Activated CD4-positive, alpha-beta memory T cell treated with anti-CD3 and anti-CD28 coated beads, Interleukin-2, amount 10 ng/mL, durations not matched to agents 7 days and 5 days (primary cell): Measurements from ENCODE around the gene TSPAN9. TPM values are rescaled to one million over a fixed set of nuclear protein-coding genes. Genes with fewer than 3 reads are reported as not detected.

Experiments used
- CTCF ChIA-PET: fragments of 350-600 bp; sonication (Branson Sonifier 250); formaldehyde crosslinking; loops from one replicate; lab custom pipeline; 2021; ENCODE audit warnings: antibody characterized with exemption, inconsistent platforms; lab: Charles Lee
- POLR2A ChIA-PET: fragments of 350-600 bp; sonication (Branson Sonifier 250); formaldehyde crosslinking; loops from one replicate; lab custom pipeline; 2021; ENCODE audit warnings: antibody characterized with exemption; lab: Charles Lee
- DNase-seq: peaks from one replicate; pipeline ENCODE4 v3.0.0-alpha.2; 2020
- H3K27ac Mint-ChIP-seq: one replicate; pipeline ENCODE4 v1.8.0; 2021; ENCODE audit warnings: mild to moderate bottlenecking, mixed read lengths
- H3K27me3 Mint-ChIP-seq: one replicate; pipeline ENCODE4 v1.8.0; 2021; ENCODE audit warnings: mixed read lengths
- H3K36me3 Mint-ChIP-seq: one replicate; pipeline ENCODE4 v1.8.0; 2021; ENCODE audit warnings: low read depth, mixed read lengths
- H3K4me1 Mint-ChIP-seq: one replicate; pipeline ENCODE4 v1.8.0; 2021; ENCODE audit warnings: mixed read lengths
- H3K4me3 Mint-ChIP-seq: one replicate; pipeline ENCODE4 v1.8.0; 2021; ENCODE audit warnings: mild to moderate bottlenecking, mixed read lengths
- H3K9me3 Mint-ChIP-seq: one replicate; pipeline ENCODE4 v1.8.0; 2021; ENCODE audit warnings: mixed read lengths
- total RNA-seq, 2 experiments: library from RNA; stranded (reverse); gene quantifications; one replicate each; pipeline ENCODE4 v1.2.3, GENCODE V29; 2021

Gene TSPAN9
- total RNA-seq, 2 experiments from 2014 or later = 0.18 to 0.28 TPM

DNA sequence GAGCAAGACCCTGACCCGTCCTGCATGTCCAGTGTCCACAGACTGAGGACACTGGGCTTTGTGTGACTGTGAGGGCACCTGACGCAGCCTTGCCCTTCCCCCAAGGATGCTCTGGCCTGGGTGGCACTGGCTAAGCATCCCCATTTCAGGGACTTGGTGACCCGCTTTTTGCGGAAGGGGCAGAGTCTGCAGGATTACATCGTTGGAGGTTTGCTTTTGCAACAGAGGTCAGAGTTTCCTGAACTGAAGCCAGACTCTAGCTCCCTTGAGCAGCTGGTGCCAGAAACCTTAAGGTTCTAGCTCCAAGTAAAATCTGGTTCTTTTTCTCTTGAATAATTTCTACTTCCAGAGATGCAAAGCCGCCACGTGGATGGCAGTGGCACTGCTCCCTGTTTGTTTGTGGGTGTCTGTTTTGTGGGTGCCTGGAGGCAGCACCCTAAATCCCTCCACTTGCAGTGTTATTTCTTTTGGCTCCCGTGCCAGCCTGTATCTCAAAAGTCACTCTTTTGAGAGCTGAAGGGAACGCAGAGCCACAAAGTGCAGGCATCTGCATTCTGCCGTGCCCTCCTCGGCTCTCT, 184.7 kb downstream of the TSPAN9 start:
- H3K27me3 Mint-ChIP-seq = no peaks in the 10 kb centered on the region
- H3K36me3 Mint-ChIP-seq = no peaks in the 10 kb centered on the region
- no peaks in the 10 kb centered on the region for H3K9me3 Mint-ChIP-seq
- H3K4me1 Mint-ChIP-seq = no peaks in the 10 kb centered on the region
- DNase-seq = no peak
- POLR2A ChIA-PET = no interaction called here
- CTCF ChIA-PET = interaction anchor here (1.5 to 1.6 kb wide), 2 partner anchors 14 to 189 kb away, joined by 3 to 4 read pairs; no protein-coding TSS in a partner anchor
- no peak overlapping the region for H3K27ac Mint-ChIP-seq
- no peak overlapping the region for H3K4me3 Mint-ChIP-seq

DNA sequence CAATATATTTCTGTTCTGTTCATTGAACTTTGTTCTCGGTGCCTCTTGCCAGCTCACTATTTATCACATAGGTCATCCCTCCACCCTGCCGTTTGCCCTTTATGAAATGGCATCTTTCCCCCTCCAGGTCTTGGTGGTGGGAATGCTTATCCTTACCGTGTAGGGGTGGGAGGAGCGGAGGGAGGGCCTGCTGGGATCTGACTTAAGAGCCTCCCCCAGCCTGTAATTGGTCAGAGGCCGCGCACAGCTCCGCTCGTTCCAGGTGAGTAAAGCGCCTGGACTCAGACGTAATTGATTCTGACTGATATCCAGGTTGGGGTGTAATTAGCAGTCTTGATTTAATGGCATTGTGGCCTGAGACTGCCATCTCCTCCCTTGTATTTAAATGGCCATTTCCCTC, 185.3 kb downstream of the TSPAN9 start:
- Mint-ChIP-seq H3K36me3 (no peaks in the 10 kb centered on the region), H3K9me3 (no peaks in the 10 kb centered on the region), H3K4me3 (no peak overlapping the region), H3K27me3 (no peaks in the 10 kb centered on the region), H3K4me1 (no peaks in the 10 kb centered on the region), H3K27ac (no peak overlapping the region)
- POLR2A ChIA-PET = no interaction called here
- CTCF ChIA-PET = interaction anchor here (1.5 to 1.6 kb wide), 2 partner anchors 13 to 189 kb away, joined by 3 to 4 read pairs; no protein-coding TSS in a partner anchor
- no peak for DNase-seq

DNA sequence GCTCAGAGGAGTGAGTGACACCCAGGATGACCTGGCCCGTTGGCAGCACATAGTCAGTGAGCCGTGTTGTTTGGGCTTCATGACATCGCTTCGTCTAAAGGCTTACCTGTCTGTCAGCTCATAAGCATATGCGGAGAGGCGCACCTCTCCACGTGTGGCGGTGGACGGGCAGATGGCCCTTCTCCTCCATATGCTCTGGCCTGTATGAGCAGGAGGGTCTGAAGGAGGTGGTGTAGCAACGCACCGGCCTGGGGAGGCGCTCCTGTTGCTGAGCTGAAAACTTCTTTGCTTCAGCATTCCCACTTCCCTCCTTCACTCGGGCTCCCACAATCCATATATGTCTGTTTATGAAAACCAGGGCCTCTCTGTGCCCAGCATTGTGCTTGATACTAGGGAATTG, 186.1 kb downstream of the TSPAN9 start:
- no peaks in the 10 kb centered on the region for H3K9me3 Mint-ChIP-seq
- POLR2A ChIA-PET = no interaction called here
- H3K4me3 Mint-ChIP-seq = no peak overlapping the region
- H3K27me3 Mint-ChIP-seq = no peaks in the 10 kb centered on the region
- H3K36me3 Mint-ChIP-seq = no peaks in the 10 kb centered on the region
- no peak for DNase-seq
- H3K27ac Mint-ChIP-seq = no peak overlapping the region
- CTCF ChIA-PET = no interaction called here
- no peaks in the 10 kb centered on the region for H3K4me1 Mint-ChIP-seq

DNA sequence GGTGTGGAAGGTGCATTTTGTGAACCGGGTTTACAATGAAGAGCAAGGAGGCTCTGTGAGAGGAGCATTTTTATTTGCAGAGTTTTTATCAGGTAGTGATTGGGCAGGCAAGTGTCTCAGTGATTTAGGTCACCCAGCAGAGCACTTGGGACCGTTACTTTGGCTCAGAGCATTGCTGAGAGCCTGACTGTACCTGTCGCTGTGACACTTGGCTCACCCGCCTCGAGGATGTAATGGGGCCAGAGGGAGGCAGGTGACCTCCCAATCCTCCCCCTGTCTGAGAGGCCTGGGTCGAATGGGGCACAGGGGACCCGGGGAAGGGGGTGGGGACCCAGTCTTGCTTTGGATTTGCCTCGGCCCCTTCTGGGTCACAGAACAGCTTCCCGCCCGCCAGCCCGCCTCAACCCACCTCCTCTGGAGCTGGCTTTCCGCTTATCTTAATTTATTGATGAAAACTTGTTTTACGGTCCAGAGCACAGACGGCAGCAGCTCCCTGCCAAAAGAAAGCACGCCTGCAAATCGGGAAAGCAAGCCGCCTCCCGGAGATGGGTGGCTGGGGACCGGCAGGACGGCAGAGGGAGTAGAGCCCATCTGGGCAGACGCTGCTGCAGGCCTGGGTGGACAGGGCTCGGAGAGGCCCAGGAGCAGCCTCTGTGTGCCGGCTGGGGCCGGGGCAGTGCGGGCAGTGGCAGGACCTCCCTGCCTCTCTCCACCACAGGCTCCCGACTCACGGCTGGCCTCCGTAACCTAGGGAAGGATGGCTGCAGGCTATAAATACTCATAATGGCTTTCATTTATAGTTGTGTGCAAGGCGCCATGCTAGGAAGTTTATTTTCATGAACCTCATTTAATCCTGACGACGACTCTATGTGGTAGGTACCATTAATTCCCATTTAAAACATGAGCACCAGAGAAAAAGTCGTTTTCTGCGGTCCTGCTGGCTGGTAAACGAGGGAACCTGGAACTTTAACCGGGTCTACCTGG, 187.1 kb downstream of the TSPAN9 start:
- no peak for DNase-seq
- Mint-ChIP-seq H3K36me3 (no peaks in the 10 kb centered on the region), H3K4me3 (no peak overlapping the region), H3K27me3 (no peaks in the 10 kb centered on the region), H3K9me3 (no peaks in the 10 kb centered on the region), H3K4me1 (no peaks in the 10 kb centered on the region), H3K27ac (no peak overlapping the region)
- POLR2A ChIA-PET = no interaction called here
- CTCF ChIA-PET = interaction anchor here (1.6 to 1.7 kb wide), 2 partner anchors 11 to 191 kb away, joined by 3 to 4 read pairs; no protein-coding TSS in a partner anchor

DNA sequence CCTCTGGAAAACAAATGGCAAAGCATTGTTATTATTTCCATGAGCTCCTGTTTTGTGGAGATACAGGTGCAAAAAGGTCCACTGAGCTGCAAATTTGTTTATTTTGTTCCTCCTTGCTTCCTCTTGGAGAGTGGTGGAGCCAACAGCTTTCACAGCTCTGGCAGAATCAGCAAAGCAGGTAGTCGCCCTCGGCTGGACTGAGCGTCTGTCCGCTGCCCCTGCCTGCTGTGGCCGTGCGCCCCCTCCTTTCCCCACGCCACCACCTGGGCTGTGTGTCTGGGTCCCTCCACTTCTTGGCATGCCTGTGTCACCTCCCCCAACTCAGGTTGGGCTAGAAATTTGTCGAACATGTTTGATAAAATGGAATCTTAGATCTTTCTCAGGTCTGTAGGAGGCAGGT, 188.2 kb downstream of the TSPAN9 start:
- POLR2A ChIA-PET = no interaction called here
- H3K36me3 Mint-ChIP-seq = no peaks in the 10 kb centered on the region
- no peak overlapping the region for H3K4me3 Mint-ChIP-seq
- H3K4me1 Mint-ChIP-seq = no peaks in the 10 kb centered on the region
- CTCF ChIA-PET = interaction anchor here (1.6 to 1.7 kb wide), 2 partner anchors 10 to 192 kb away, joined by 3 to 4 read pairs; no protein-coding TSS in a partner anchor
- H3K27ac Mint-ChIP-seq = no peak overlapping the region
- H3K27me3 Mint-ChIP-seq = no peaks in the 10 kb centered on the region
- H3K9me3 Mint-ChIP-seq = no peaks in the 10 kb centered on the region
- DNase-seq = no peak

DNA sequence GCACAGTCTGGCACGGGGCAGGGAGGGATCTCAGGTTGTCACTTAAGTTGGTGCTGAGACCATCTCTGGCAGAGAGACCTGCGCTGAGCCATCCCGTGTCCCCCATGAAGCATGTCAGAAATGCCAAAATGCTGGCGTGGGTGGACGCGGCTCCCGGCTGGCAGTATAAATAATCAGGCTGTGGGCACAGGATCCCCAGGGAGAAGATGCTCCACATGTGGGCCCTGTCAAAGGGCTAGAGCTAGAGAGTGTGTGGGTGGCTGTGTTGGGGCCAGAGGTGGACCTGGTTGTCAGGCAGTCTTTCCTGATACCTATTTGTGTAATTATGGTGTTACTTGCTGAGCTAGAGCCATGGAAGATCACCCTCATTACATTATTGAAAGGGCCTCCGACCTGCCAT, 189.5 kb downstream of the TSPAN9 start:
- no peaks in the 10 kb centered on the region for H3K9me3 Mint-ChIP-seq
- H3K27ac Mint-ChIP-seq = no peak overlapping the region
- no peaks in the 10 kb centered on the region for H3K36me3 Mint-ChIP-seq
- ChIA-PET POLR2A (interaction anchor here (1.0 kb wide), 1 partner anchor 9 kb away, joined by 3 read pairs; no protein-coding TSS in a partner anchor), CTCF (interaction anchor here (1.0 to 1.5 kb wide), 2 partner anchors 9 to 11 kb away, joined by 4 to 6 read pairs; no protein-coding TSS in a partner anchor)
- no peaks in the 10 kb centered on the region for H3K27me3 Mint-ChIP-seq
- DNase-seq = no peak
- no peaks in the 10 kb centered on the region for H3K4me1 Mint-ChIP-seq
- H3K4me3 Mint-ChIP-seq = no peak overlapping the region

DNA sequence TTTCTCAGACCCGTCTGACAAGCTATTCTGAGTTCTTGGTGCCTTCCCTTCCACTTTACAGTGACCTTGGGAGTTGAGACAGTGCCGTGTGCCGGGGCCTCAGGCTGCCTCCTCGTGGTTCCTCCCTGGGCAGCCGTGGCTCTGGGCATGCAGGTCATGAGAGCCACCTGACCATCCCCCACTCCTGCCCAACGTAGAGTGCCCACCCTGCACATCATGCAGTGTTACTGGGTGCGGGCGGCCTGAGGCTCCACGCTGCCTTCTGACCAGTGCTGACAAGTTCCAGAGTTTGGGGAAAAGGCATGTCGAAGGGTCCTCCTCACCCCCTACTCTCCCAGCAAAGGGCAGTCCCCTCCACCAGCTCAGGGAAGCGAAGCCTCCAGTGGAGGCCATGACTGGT, 190.5 kb downstream of the TSPAN9 start:
- Mint-ChIP-seq H3K4me1 (no peaks in the 10 kb centered on the region), H3K9me3 (no peaks in the 10 kb centered on the region), H3K27ac (no peak overlapping the region), H3K27me3 (no peaks in the 10 kb centered on the region), H3K4me3 (no peak overlapping the region), H3K36me3 (no peaks in the 10 kb centered on the region)
- ChIA-PET CTCF (interaction anchor here (1.5 kb wide), 1 partner anchor 10 kb away, joined by 6 read pairs; no protein-coding TSS in a partner anchor), POLR2A (no interaction called here)
- no peak for DNase-seq

DNA sequence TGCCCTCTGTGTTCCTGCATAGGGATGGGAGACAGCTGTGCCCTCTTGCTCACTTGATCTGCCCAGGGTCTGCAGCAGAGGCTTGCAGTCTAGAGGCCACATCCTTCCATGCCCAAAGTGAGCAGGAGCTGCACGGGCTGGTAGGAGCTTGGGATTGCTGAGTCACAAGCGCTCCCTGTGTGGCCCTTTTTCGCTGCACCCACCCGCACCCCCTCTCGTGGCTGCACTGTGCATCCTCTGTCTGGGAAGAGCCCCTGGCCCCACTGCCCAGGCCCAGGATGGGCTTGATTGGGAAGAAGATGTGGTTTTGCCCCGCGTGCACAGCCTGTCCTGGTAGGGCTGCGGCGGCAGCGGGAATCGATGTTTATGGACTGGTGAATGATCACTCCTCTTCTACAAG, 192.4 kb downstream of the TSPAN9 start:
- Mint-ChIP-seq H3K36me3 (no peaks in the 10 kb centered on the region), H3K27me3 (no peaks in the 10 kb centered on the region), H3K27ac (no peak overlapping the region), H3K9me3 (no peaks in the 10 kb centered on the region), H3K4me1 (no peaks in the 10 kb centered on the region), H3K4me3 (no peak overlapping the region)
- DNase-seq = no peak
- POLR2A ChIA-PET = no interaction called here
- CTCF ChIA-PET = no interaction called here

DNA sequence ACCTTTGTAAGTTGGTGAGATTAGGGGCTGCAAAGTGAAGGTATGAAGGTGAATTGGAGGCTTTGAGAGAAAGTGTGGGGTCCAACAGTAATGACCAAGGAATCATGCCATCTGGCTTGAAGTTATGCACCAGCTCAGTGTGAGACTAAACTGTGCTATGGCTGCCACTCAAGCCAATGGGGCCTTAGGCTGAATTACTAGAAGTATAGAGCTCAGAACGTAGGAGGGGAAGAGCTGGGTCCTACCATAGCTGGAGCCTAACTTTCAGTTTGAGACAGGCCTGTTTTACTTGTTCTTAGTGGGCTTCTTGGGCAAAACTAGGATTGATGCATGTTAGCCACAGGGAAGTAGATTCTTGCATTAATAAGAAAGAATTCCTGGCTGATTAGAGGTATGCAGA, 194.0 kb downstream of the TSPAN9 start:
- Mint-ChIP-seq H3K27ac (no peak overlapping the region), H3K9me3 (no peaks in the 10 kb centered on the region), H3K36me3 (no peaks in the 10 kb centered on the region), H3K4me3 (no peak overlapping the region), H3K27me3 (no peaks in the 10 kb centered on the region), H3K4me1 (no peaks in the 10 kb centered on the region)
- ChIA-PET POLR2A (no interaction called here), CTCF (interaction anchor here (0.7 kb wide), 1 partner anchor 126 kb away, joined by 3 read pairs; no protein-coding TSS in a partner anchor)
- no peak for DNase-seq

DNA sequence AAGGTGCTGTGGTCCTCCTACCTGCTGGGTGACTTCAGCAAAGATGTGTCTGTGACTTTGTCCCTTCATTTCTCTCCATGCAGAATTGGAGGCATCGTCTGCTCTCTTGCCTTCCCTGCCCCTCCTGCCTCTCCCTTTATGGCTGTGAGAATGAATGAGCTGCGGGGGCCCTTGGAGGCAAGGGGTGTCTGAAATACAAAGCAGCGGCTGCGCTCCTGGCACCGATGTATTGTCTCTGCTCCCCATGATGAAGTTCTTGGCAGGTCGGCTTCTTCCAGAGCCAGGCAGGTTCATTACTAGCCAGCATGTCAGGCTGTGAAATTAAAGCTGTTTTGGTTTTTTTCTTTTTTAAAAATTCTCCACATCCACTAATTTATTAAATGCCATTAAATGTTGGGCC, 194.5 kb downstream of the TSPAN9 start:
- Mint-ChIP-seq H3K36me3 (no peaks in the 10 kb centered on the region), H3K27me3 (no peaks in the 10 kb centered on the region), H3K27ac (no peak overlapping the region), H3K4me3 (no peak overlapping the region), H3K4me1 (no peaks in the 10 kb centered on the region), H3K9me3 (no peaks in the 10 kb centered on the region)
- ChIA-PET CTCF (interaction anchor here (0.7 kb wide), 1 partner anchor 127 kb away, joined by 3 read pairs; no protein-coding TSS in a partner anchor), POLR2A (no interaction called here)
- no peak for DNase-seq

DNA sequence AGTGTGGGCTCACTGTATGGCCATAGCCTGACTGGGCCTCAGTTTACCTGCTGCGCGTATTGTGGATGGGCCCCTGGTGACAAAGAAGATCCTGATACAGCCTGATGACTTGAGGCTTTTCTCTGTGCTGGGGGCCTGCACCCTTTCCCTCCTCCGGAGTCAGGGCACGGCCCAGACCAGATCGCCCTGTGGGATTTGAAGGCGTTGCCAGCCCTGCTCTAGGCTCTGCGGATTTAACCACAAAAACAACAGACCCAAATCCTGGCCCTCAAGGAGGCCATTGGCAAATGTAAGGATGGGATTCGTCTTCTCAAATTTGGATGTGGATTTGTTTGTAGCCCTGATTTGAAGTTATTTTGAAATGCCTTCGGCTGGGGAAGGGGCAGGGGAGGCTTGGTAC, 195.8 kb downstream of the TSPAN9 start:
- H3K4me3 Mint-ChIP-seq = no peak overlapping the region
- no peak overlapping the region for H3K27ac Mint-ChIP-seq
- DNase-seq = no peak
- H3K36me3 Mint-ChIP-seq = no peaks in the 10 kb centered on the region
- no peaks in the 10 kb centered on the region for H3K4me1 Mint-ChIP-seq
- H3K27me3 Mint-ChIP-seq = no peaks in the 10 kb centered on the region
- ChIA-PET POLR2A (interaction anchor here (0.9 kb wide), 1 partner anchor 107 kb away, joined by 3 read pairs; no protein-coding TSS in a partner anchor), CTCF (no interaction called here)
- no peaks in the 10 kb centered on the region for H3K9me3 Mint-ChIP-seq

DNA sequence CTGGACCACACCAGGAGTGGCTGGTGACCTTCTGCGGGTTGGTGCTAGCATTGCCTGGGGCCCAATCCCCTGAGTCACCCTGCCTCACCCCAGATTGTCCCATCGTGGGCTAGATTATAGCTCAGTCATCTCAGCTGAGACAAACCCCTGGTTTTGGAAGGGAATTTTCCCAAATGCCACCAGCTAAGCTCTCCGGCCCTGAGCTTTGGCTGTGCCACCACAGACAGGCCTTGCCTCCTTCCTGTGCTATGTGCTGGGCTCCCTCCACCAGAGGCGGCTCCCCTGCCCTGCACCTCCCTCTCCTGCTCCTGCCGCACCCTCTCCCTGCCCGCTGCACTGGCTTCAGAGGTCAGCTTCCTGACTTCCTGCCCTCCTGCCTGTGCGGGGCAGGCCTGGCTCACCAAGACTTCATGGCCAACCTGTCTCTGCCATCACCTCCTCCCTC, 196.3 kb downstream of the TSPAN9 start:
- Mint-ChIP-seq H3K4me3 (no peak overlapping the region), H3K27me3 (no peaks in the 10 kb centered on the region), H3K36me3 (no peaks in the 10 kb centered on the region), H3K27ac (no peak overlapping the region), H3K9me3 (no peaks in the 10 kb centered on the region), H3K4me1 (no peaks in the 10 kb centered on the region)
- DNase-seq = no peak
- POLR2A ChIA-PET = interaction anchor here (0.9 kb wide), 1 partner anchor 107 kb away, joined by 3 read pairs; no protein-coding TSS in a partner anchor
- CTCF ChIA-PET = no interaction called here

DNA sequence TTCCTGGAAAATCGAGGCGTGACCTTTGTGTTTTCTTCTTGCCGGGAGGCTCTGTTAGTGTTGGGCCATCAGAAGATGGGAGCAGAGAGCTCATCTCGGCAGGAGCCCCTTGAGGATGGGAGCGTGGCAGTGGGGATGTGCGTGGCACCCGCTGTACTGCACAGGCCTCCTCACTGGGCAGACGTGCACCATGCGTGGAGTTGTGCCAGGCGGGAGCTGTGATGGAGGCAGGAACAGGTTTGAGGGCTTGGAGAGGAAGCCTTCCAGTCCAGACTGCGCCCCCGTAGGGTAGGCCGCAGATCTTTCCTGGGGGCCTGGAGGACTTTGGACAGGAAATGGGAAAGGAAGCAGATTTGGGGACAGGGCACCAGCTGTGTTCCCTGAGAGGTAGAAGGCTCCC, 197.5 kb downstream of the TSPAN9 start:
- Mint-ChIP-seq H3K4me1 (no peaks in the 10 kb centered on the region), H3K9me3 (no peaks in the 10 kb centered on the region), H3K27ac (no peak overlapping the region), H3K27me3 (peaks cover 1% of the 10 kb centered on the region), H3K4me3 (no peak overlapping the region), H3K36me3 (no peaks in the 10 kb centered on the region)
- no peak for DNase-seq
- CTCF ChIA-PET = interaction anchor here (0.9 to 4.2 kb wide), 16 partner anchors 8 to 202 kb away, joined by 3 to 29 read pairs (median 4); no protein-coding TSS in a partner anchor
- POLR2A ChIA-PET = no interaction called here
